Left ventricle myocardium inferior (tissue), 1 donor: Measurements from ENCODE around the gene ACYP1. TPM values are rescaled to one million over a fixed set of nuclear protein-coding genes. Genes with fewer than 3 reads are reported as not detected.

ENCODE experiments used
- DNase-seq: peaks from one replicate; pipeline ENCODE4 v3.0.0-alpha.2; 2020
- H3K27ac ChIP-seq: fragments of 200-600 bp; replicated peaks from 2 replicates; pipeline ENCODE4 v1.8.0; 2021
- H3K27me3 ChIP-seq: fragments of 200-600 bp; 2 replicates; pipeline ENCODE4 v1.8.0; 2021; ENCODE audit warnings: low read depth
- H3K36me3 ChIP-seq: fragments of 200-600 bp; 2 replicates; pipeline ENCODE4 v1.8.0; 2021
- H3K4me1 ChIP-seq: fragments of 200-600 bp; 2 replicates; pipeline ENCODE4 v1.8.0; 2021
- H3K4me3 ChIP-seq: fragments of 200-600 bp; 2 replicates; pipeline ENCODE4 v1.8.0; 2021; ENCODE audit warnings: mild to moderate bottlenecking, moderate library complexity
- H3K9me3 ChIP-seq: fragments of 200-600 bp; replicated peaks from 2 replicates; pipeline ENCODE4 v1.8.0; 2021
- intact Hi-C: fragments of 100-400 bp; cut with micrococcal nuclease; formaldehyde crosslinking; loops from one replicate; pipeline ENCODE4 v1.11.0; 2022
- total RNA-seq: library from RNA; stranded (reverse); fragmentation: NEBNext Ultra II Directional; extraction: Animal tissue kit (Norgen Biotek cat#: 25700); gene quantifications from one replicate; pipeline ENCODE4 v1.2.1, GENCODE V29; 2021
- TF ChIP-seq, protein P1 (sequence below): fragments of 200-600 bp; IDR thresholded peaks from 2 replicates; pipeline ENCODE4 v1.8.0; 2021; ENCODE audit warnings: antibody characterized with exemption, mild to moderate bottlenecking, borderline replicate concordance
- donor health status: DM: no; HTN: yes; CAD: no; lungs with severe emphysema.

ACYP1 gene
- total RNA-seq, 1 donor from 2014 or later: 14.0 TPM

DNA sequence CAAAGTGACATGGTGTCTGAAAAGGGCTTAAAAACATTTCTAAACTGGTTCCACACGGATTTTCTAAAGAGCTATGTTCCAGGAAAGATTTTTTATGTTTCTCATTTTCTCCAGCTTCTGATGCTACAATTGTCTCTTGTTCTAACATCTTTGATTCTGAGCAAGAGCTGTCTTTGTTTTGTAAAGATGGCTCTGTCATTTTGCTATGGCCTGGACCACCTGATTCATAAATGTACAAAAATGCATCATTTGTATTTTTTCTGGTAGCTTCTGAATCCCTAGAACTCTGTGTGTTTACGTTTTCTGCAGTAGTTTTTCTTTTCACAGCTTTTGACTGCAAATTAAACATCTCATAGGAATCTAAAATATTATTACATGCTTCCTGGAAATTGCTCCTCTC is 15.7 kb downstream of the ACYP1 start:
- intact Hi-C loops: no loop called here
- H3K27me3 ChIP-seq: no peaks in the 10 kb centered on the region
- DNase-seq: no peak
- no peaks in the 10 kb centered on the region for H3K9me3 ChIP-seq
- H3K4me3 ChIP-seq: no peak overlapping the region
- peaks cover 50% of the 10 kb centered on the region for H3K4me1 ChIP-seq
- H3K27ac ChIP-seq: no peak overlapping the region
- TF ChIP-seq, protein P1, sequence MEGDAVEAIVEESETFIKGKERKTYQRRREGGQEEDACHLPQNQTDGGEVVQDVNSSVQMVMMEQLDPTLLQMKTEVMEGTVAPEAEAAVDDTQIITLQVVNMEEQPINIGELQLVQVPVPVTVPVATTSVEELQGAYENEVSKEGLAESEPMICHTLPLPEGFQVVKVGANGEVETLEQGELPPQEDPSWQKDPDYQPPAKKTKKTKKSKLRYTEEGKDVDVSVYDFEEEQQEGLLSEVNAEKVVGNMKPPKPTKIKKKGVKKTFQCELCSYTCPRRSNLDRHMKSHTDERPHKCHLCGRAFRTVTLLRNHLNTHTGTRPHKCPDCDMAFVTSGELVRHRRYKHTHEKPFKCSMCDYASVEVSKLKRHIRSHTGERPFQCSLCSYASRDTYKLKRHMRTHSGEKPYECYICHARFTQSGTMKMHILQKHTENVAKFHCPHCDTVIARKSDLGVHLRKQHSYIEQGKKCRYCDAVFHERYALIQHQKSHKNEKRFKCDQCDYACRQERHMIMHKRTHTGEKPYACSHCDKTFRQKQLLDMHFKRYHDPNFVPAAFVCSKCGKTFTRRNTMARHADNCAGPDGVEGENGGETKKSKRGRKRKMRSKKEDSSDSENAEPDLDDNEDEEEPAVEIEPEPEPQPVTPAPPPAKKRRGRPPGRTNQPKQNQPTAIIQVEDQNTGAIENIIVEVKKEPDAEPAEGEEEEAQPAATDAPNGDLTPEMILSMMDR: no peak
- H3K36me3 ChIP-seq: no peaks in the 10 kb centered on the region

DNA sequence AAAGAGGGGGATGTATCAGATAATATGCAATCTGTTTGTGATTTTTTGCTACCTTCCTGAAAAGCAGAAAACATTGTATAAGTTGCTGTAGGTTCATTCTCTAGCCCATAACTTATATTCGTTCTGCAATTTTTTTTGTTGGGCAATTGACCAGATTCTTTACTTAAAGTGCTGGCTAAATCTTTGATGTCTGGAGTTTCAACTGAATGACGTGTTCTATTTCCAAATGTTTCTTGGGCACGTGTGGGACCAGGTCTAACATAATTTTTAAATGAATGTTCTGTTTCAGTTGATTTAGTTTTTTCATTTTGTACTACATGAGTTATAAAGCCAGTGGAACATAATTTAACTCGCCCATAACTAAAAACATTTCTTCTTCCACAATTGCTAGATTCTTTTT is 16.3 kb downstream of the ACYP1 start:
- TF ChIP-seq, protein P1: no peak
- H3K27ac ChIP-seq: no peak overlapping the region
- peaks cover 50% of the 10 kb centered on the region for H3K4me1 ChIP-seq
- intact Hi-C loops: no loop called here
- DNase-seq: no peak
- no peaks in the 10 kb centered on the region for H3K27me3 ChIP-seq
- no peaks in the 10 kb centered on the region for H3K36me3 ChIP-seq
- H3K4me3 ChIP-seq: no peak overlapping the region
- H3K9me3 ChIP-seq: no peaks in the 10 kb centered on the region

DNA sequence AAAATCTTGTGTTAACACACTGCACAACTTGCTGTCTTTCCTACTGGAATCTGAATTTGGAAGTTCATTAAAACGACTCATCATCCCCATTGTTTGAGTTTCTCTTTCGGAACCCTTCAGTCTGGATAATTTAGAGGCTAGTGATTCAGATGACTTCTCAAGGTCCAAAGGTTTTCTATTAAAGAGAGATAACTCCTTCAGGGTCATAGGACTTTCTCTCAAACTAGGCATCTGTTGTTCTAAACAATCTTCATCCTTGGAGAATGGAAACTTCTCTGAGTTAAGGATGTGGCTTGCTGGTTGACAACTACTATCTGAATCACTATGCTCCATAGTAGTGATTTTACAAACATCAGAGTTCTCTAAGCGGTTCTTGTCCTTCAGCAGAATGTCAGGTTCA is 16.9 kb downstream of the ACYP1 start:
- no peak for DNase-seq
- no peaks in the 10 kb centered on the region for H3K9me3 ChIP-seq
- H3K36me3 ChIP-seq: peaks cover 4% of the 10 kb centered on the region
- H3K4me3 ChIP-seq: no peak overlapping the region
- intact Hi-C loops: no loop called here
- peaks cover 54% of the 10 kb centered on the region for H3K4me1 ChIP-seq
- no peak overlapping the region for H3K27ac ChIP-seq
- TF ChIP-seq, protein P1: no peak
- no peaks in the 10 kb centered on the region for H3K27me3 ChIP-seq

DNA sequence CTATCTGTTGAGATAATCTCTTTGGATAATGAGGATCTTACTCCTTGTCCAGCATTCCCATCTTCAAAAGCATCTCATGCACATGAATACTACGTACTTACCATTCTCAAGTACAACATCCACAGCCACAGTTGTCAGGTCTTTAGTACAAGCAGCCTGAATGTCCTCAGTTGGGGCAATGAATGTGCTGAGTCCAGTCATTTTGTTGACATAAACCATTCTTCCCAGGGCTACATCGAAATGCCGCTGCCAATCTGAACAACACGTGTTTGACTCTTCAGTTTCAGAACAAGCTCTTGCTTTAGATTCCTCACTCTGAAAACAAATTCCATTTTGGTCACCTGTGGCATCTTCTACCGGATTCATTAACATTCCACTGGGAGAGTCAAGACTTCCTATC is 17.5 kb downstream of the ACYP1 start:
- DNase-seq: no peak
- H3K4me3 ChIP-seq: no peak overlapping the region
- TF ChIP-seq, protein P1: no peak
- H3K9me3 ChIP-seq: no peaks in the 10 kb centered on the region
- peaks cover 57% of the 10 kb centered on the region for H3K4me1 ChIP-seq
- no peaks in the 10 kb centered on the region for H3K27me3 ChIP-seq
- intact Hi-C loops: no loop called here
- H3K36me3 ChIP-seq: peaks cover 11% of the 10 kb centered on the region
- H3K27ac ChIP-seq: no peak overlapping the region

DNA sequence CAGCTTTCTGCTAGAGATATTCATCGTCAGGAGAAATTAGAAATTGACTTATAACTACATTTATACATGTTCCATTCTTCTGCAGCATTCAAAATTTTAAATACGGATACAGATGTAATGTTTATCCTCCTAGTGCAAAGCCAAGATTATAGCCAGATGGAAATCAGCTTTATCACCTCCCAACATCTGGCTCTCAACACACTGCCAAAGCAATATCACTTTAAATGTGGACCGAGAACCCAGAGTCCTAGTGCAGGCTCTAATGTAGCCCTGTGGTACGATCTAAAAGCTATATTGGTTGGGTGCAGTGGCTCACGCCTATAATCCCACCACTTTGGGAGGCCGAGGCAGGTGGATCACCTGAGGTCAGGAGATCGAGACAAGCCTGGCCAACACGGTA is 19.1 kb downstream of the ACYP1 start:
- no peaks in the 10 kb centered on the region for H3K27me3 ChIP-seq
- H3K4me1 ChIP-seq: peaks cover 43% of the 10 kb centered on the region
- peaks cover 17% of the 10 kb centered on the region for H3K36me3 ChIP-seq
- H3K9me3 ChIP-seq: no peaks in the 10 kb centered on the region
- no peak overlapping the region for H3K27ac ChIP-seq
- intact Hi-C loops: no loop called here
- TF ChIP-seq, protein P1: no peak
- no peak overlapping the region for H3K4me3 ChIP-seq
- DNase-seq: no peak

DNA sequence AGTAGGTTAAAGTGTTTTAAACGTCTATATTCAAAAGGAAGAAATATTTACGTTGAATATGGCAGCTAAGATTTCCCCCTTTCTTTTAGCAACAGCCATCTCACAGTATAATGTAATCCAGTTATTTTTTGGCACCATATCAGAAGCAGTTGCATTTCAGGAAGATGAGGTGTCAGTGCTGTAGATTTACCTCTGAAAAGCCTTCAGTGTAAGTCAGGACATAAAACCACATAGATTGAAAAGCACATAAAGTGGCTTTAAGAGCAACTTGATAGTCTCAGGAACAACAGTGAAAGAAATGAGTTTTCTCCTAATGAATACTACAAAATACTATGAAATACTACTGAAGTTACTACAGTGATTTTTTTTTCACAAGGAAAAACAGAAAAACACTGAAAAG is 19.5 kb downstream of the ACYP1 start:
- Histone ChIP-seq H3K4me1 (peaks cover 38% of the 10 kb centered on the region), H3K27me3 (no peaks in the 10 kb centered on the region), H3K36me3 (peaks cover 19% of the 10 kb centered on the region), H3K27ac (no peak overlapping the region), H3K9me3 (no peaks in the 10 kb centered on the region), H3K4me3 (no peak overlapping the region)
- no peak for DNase-seq
- TF ChIP-seq, protein P1: no peak
- intact Hi-C loops: no loop called here
